ENCODE measurements around the gene TIE1.

GRCh38 chr1:43360616-43361015 lies 59.8 kb downstream of the TIE1 start:
- TF ChIP-seq CTCF (conservative IDR thresholded peaks at IDR 0.05) (no peak), EZH2 (IDR thresholded peaks at IDR 0.05; ENCODE audit: low read depth) (no peak)
